PC-9 (cell line): ENCODE measurements around the gene MBNL1. TPM values are rescaled to one million over a fixed set of nuclear protein-coding genes. Genes with fewer than 3 reads are reported as not detected.

Experiments
- BruUV-seq: library from RNA; stranded (reverse); fragments of 400-500 nt; replicated peaks from 2 replicates; lab custom pipeline; 2021; lab: Mats Ljungman, UMichigan
- CTCF ChIA-PET: fragments of 300-600 bp; sonication (Branson Sonifier 250); formaldehyde crosslinking; loops from one replicate; lab custom pipeline; 2022; ENCODE audit warnings: antibody characterized with exemption; lab: Charles Lee
- POLR2A ChIA-PET: fragments of 300-600 bp; sonication (Branson Sonifier 250); formaldehyde crosslinking; loops from one replicate; lab custom pipeline; 2022; ENCODE audit warnings: antibody characterized with exemption; ENCODE audit not compliant: unreplicated experiment; lab: Charles Lee
- DNase-seq, 2 experiments: peaks; one replicate each; pipeline versions ENCODE4 v3.0.0 to v3.0.0-alpha.2; 2015 to 2022; ENCODE audit warnings: mixed read lengths in 1 of 2
- H2AFZ ChIP-seq: fragments of 200-600 bp; sonication (generic); 2 replicates; pipeline ENCODE4 v1.8.1; 2017; ENCODE audit warnings: antibody characterized with exemption
- H3F3A ChIP-seq: fragments of 200-600 bp; sonication (generic); 2 replicates; pipeline ENCODE4 v1.8.1; 2017; ENCODE audit warnings: antibody characterized with exemption, mild to moderate bottlenecking, low read depth; ENCODE audit not compliant: insufficient read depth
- H3K27ac ChIP-seq: fragments of 200-600 bp; sonication (generic); 2 replicates; pipeline ENCODE4 v1.6.1; 2016; ENCODE audit warnings: mixed run types
- H3K27me3 ChIP-seq: fragments of 200-600 bp; sonication (generic); 2 replicates; pipeline ENCODE4 v1.6.1; 2016; ENCODE audit warnings: low read depth, mixed run types; ENCODE audit not compliant: insufficient read depth
- H3K36me3 ChIP-seq: fragments of 200-600 bp; sonication (generic); 2 replicates; pipeline ENCODE4 v1.6.1; 2016; ENCODE audit warnings: low read depth, mixed run types
- H3K4me1 ChIP-seq: fragments of 200-600 bp; sonication (generic); replicated peaks from 2 replicates; pipeline ENCODE4 v1.6.1; 2016; ENCODE audit warnings: mixed run types; ENCODE audit not compliant: insufficient read depth
- H3K4me2 ChIP-seq: fragments of 200-600 bp; sonication (generic); 2 replicates; pipeline ENCODE4 v1.6.1; 2017; ENCODE audit warnings: mixed run types
- H3K4me3 ChIP-seq: fragments of 200-600 bp; sonication (generic); 2 replicates; pipeline ENCODE4 v1.6.1; 2016; ENCODE audit warnings: mixed run types
- H3K79me2 ChIP-seq: fragments of 200-600 bp; sonication (generic); 2 replicates; pipeline ENCODE4 v1.6.1; 2017; ENCODE audit warnings: low read depth, mixed run types
- H3K9me2 ChIP-seq: fragments of 200-600 bp; sonication (generic); 2 replicates; pipeline ENCODE4 v1.8.1; 2017; ENCODE audit warnings: mild to moderate bottlenecking; ENCODE audit not compliant: insufficient read depth
- H3K9me3 ChIP-seq: fragments of 200-600 bp; sonication (generic); 2 replicates; pipeline ENCODE4 v1.8.1; 2016; ENCODE audit warnings: low read depth; ENCODE audit not compliant: insufficient read depth
- H4K20me1 ChIP-seq: fragments of 200-600 bp; sonication (generic); 2 replicates; pipeline ENCODE4 v1.8.1; 2017; ENCODE audit not compliant: insufficient read depth
- CTCF ChIP-seq: fragments of 200-600 bp; sonication (generic); conservative IDR thresholded peaks from 2 replicates; pipeline ENCODE4 v1.6.1; 2017; ENCODE audit warnings: mixed run types, antibody characterized with exemption, mild to moderate bottlenecking, moderate library complexity
- EZH2 ChIP-seq: fragments of 200-600 bp; sonication (generic); IDR thresholded peaks from 2 replicates; pipeline ENCODE4 v1.8.0; 2017; ENCODE audit warnings: antibody characterized with exemption, low read depth
- intact Hi-C: fragments of 100-400 bp; cut with micrococcal nuclease; formaldehyde crosslinking; loops from one replicate; pipeline ENCODE4 v1.10.0; 2022; ENCODE audit not compliant: unreplicated experiment
- total RNA-seq: library from RNA; stranded (reverse); gene quantifications from 2 replicates; pipeline ENCODE4 v1.2.3, GENCODE V29; 2021

MBNL1 gene
- total RNA-seq, 1 experiment from 2014 or later: 176 TPM

- ChIA-PET CTCF (no interaction called here), POLR2A (no interaction called here)
- H2AFZ ChIP-seq: no peak overlapping the region
- H3K4me2 ChIP-seq: no peak overlapping the region
- no peak overlapping the region for H3K27ac ChIP-seq
- no peak overlapping the region for H3K4me3 ChIP-seq
- intact Hi-C loops: no loop called here
- no TSS peak for BruUV-seq
- H3K79me2 ChIP-seq: peaks cover 89% of the 10 kb centered on the region
- no peaks in the 10 kb centered on the region for H3K9me2 ChIP-seq
- H3K9me3 ChIP-seq: no peaks in the 10 kb centered on the region
- H3K27me3 ChIP-seq: no peaks in the 10 kb centered on the region
- DNase-seq: no peak
- H3K4me1 ChIP-seq: peaks cover 14% of the 10 kb centered on the region; the same call in 1 of the 2 replicates
- H3K36me3 ChIP-seq: peaks cover 24% of the 10 kb centered on the region; the same call in 1 of the 2 replicates
- no peak for TF ChIP-seq CTCF
- no peak for TF ChIP-seq EZH2
- 0 out of 2 replicates have a peak, but pooled peaks cover 5% of the 10 kb centered on the region for H3F3A ChIP-seq
- H4K20me1 ChIP-seq: peaks cover 6% of the 10 kb centered on the region
Measured at GRCh38 chr3:152295806-152296205, 27.1 kb downstream of the MBNL1 start.

GRCh38 chr3:152296382-152296781 is 27.7 kb downstream of the MBNL1 start:
- Histone ChIP-seq H3K27ac (no peak overlapping the region), H3K79me2 (peaks cover 89% of the 10 kb centered on the region), H3K4me2 (no peak overlapping the region), H3K4me3 (no peak overlapping the region), H3K9me2 (no peaks in the 10 kb centered on the region), H4K20me1 (peaks cover 3% of the 10 kb centered on the region), H3K27me3 (no peaks in the 10 kb centered on the region), H3K9me3 (no peaks in the 10 kb centered on the region), H2AFZ (no peak overlapping the region), H3K36me3 (peaks cover 24% of the 10 kb centered on the region; the same call in 1 of the 2 replicates), H3K4me1 (peaks cover 14% of the 10 kb centered on the region; the same call in 1 of the 2 replicates), H3F3A (0 out of 2 replicates have a peak, but pooled peaks cover 5% of the 10 kb centered on the region)
- CTCF ChIA-PET: no interaction called here
- POLR2A ChIA-PET: interaction anchor here (0.7 kb wide), 1 partner anchor 36 kb away, joined by 13 read pairs; no protein-coding TSS in a partner anchor
- BruUV-seq: no TSS peak
- intact Hi-C loops: no loop called here
- TF ChIP-seq CTCF: no peak
- TF ChIP-seq EZH2: no peak
- no peak for DNase-seq

GRCh38 chr3:152296971-152297370 is 28.2 kb downstream of the MBNL1 start:
- Histone ChIP-seq H3K4me1 (peaks cover 14% of the 10 kb centered on the region; the same call in 1 of the 2 replicates), H3K4me2 (no peak overlapping the region), H4K20me1 (no peaks in the 10 kb centered on the region; the same call in 1 of the 2 replicates), H2AFZ (no peak overlapping the region), H3K27me3 (no peaks in the 10 kb centered on the region), H3K4me3 (no peak overlapping the region), H3K36me3 (peaks cover 29% of the 10 kb centered on the region; the same call in 1 of the 2 replicates), H3K9me2 (no peaks in the 10 kb centered on the region), H3K9me3 (no peaks in the 10 kb centered on the region), H3K27ac (no peak overlapping the region), H3K79me2 (peaks cover 89% of the 10 kb centered on the region), H3F3A (0 out of 2 replicates have a peak, but pooled peaks cover 5% of the 10 kb centered on the region)
- DNase-seq: no peak
- no peak for TF ChIP-seq CTCF
- no peak for TF ChIP-seq EZH2
- intact Hi-C loops: no loop called here
- ChIA-PET POLR2A (interaction anchor here (0.7 kb wide), 1 partner anchor 35 kb away, joined by 13 read pairs; no protein-coding TSS in a partner anchor), CTCF (interaction anchor here (0.6 kb wide), 1 partner anchor 1012 kb away, joined by 4 read pairs; no protein-coding TSS in a partner anchor)
- BruUV-seq: no TSS peak
